HepG2 (cell line): ENCODE data around the gene CGB8. TPM values are rescaled to one million over a fixed set of nuclear protein-coding genes. Genes with fewer than 3 reads are reported as not detected.

ENCODE experiments used
- ARID2 ChIP-seq: sonication (generic); formaldehyde crosslinking; IDR thresholded peaks from 2 replicates; pipeline ENCODE4 v1.8.1; 2022; ENCODE audit warnings: mild to moderate bottlenecking, missing genetic modification reagents, borderline replicate concordance
- ATF4 ChIP-seq, 2 experiments: fragments of 450-650 bp in 1 of 2; sonication (generic) in 1 of 2; formaldehyde crosslinking; IDR thresholded peaks; 2 replicates each; pipeline versions ENCODE4 v1.5.0 to v1.8.0; 2020 to 2022; ENCODE audit warnings: mild to moderate bottlenecking in 1 of 2, missing genetic modification reagents in 1 of 2
- HNRNPUL1 ChIP-seq: fragments of 200-400 bp; formaldehyde crosslinking; IDR thresholded peaks from 2 replicates; pipeline ENCODE4 v1.6.1; 2017; ENCODE audit warnings: low read depth, mild to moderate bottlenecking, low read length, moderate library complexity
- HOXA7 ChIP-seq: sonication (generic); formaldehyde crosslinking; IDR thresholded peaks from 2 replicates; pipeline ENCODE4 v1.8.1; 2022; ENCODE audit warnings: mild to moderate bottlenecking, missing genetic modification reagents, moderate library complexity
- JUN ChIP-seq: sonication (generic); formaldehyde crosslinking; IDR thresholded peaks from 2 replicates; pipeline ENCODE4 v1.4.0; 2020; ENCODE audit warnings: mild to moderate bottlenecking, missing genetic modification reagents
- PBX3 ChIP-seq: sonication (generic); formaldehyde crosslinking; IDR thresholded peaks from 2 replicates; pipeline ENCODE4 v1.8.1; 2023; ENCODE audit warnings: missing genetic modification reagents, inconsistent platforms, borderline replicate concordance
- RAD51 ChIP-seq: fragments of 450-650 bp; IDR thresholded peaks from 2 replicates; pipeline ENCODE4 v1.6.1; 2016; ENCODE audit warnings: borderline replicate concordance
- REPIN1 ChIP-seq: sonication (generic); formaldehyde crosslinking; IDR thresholded peaks from 2 replicates; pipeline ENCODE4 v1.8.0; 2022; ENCODE audit warnings: missing genetic modification reagents, low read depth, mild to moderate bottlenecking, borderline replicate concordance
- TEAD3 ChIP-seq: optimal IDR thresholded peaks from 2 replicates; pipeline ENCODE3; 2016; ENCODE audit warnings: borderline replicate concordance
- XRCC5 ChIP-seq: fragments of 200-400 bp; formaldehyde crosslinking; optimal IDR thresholded peaks from 2 replicates; pipeline ENCODE3; 2017; ENCODE audit warnings: mild to moderate bottlenecking, low read length
- ZBTB40 ChIP-seq, 2 experiments: fragments of 450-650 bp in 1 of 2; sonication (generic) in 1 of 2; formaldehyde crosslinking in 1 of 2; IDR thresholded peaks; 2 replicates each; pipeline versions ENCODE4 v1.6.1 to v1.8.0; 2016 to 2022; ENCODE audit warnings: antibody characterized with exemption in 1 of 2, mild to moderate bottlenecking in 1 of 2, missing genetic modification reagents in 1 of 2
- ZFP91 ChIP-seq: sonication (generic); formaldehyde crosslinking; IDR thresholded peaks from 2 replicates; pipeline ENCODE4 v1.9.0; 2022; ENCODE audit warnings: missing genetic modification reagents, mild to moderate bottlenecking, borderline replicate concordance
- ZMAT3 ChIP-seq: sonication (generic); formaldehyde crosslinking; conservative IDR thresholded peaks from 2 replicates; pipeline ENCODE4 v1.7.0; 2021; ENCODE audit warnings: missing genetic modification reagents
- ZNF124 ChIP-seq: sonication (generic); formaldehyde crosslinking; IDR thresholded peaks from 2 replicates; pipeline ENCODE4 v1.4.0; 2020; ENCODE audit warnings: missing genetic modification reagents
- ZNF567 ChIP-seq: sonication (generic); formaldehyde crosslinking; IDR thresholded peaks from 2 replicates; pipeline ENCODE4 v1.8.1; 2023; ENCODE audit warnings: mild to moderate bottlenecking, missing genetic modification reagents, borderline replicate concordance
- ZNF781 ChIP-seq: sonication (generic); formaldehyde crosslinking; IDR thresholded peaks from 2 replicates; pipeline ENCODE4 v1.5.1; 2020; ENCODE audit warnings: borderline replicate concordance, mild to moderate bottlenecking, missing genetic modification reagents; ENCODE audit errors: not compliant biosample characterization
- polyA plus RNA-seq, 8 experiments: library from polyadenylated mRNA; depleted of rRNA in 3 of 8; stranded (reverse) in 7 of 8; unstranded in 1 of 8; fragments of >200 nt; fragmentation: Illumina TruSeq in 4 of 8; extraction: Trizol in 4 of 8; gene quantifications; 2 replicates each; pipeline versions ENCODE4 v1.2.1 to v1.2.3, GENCODE V29; 2011 to 2016; ENCODE audit warnings: low read depth in 4 of 8, missing spikeins in 1 of 8, mixed read lengths in 1 of 8; ENCODE audit not compliant: insufficient read depth in 1 of 8
- total RNA-seq, 5 experiments: library from RNA; depleted of rRNA; stranded (reverse); fragments of >200 nt; fragmentation: Illumina TruSeq; extraction: Trizol; gene quantifications; 2 replicates each; pipeline ENCODE4 v1.2.3, GENCODE V29; 2016; ENCODE audit warnings: low read depth in 1 of 5

CGB8 gene
- total and polyA plus RNA-seq, 2 of the 13 experiments (the other 11 are each of a cell fraction or from before 2014, with no cell fraction given) = not detected

GRCh38 chr19:49017666-49018351 lies 31.1 kb downstream of the CGB8 start (continued):
- TF ChIP-seq ZBTB40 (IDR thresholded peaks at IDR 0.05) = no peak
- TF ChIP-seq ZBTB40 (CRISPR knock-in tag; IDR thresholded peaks at IDR 0.05) = no peak
- no peak for TF ChIP-seq HNRNPUL1
- no peak for TF ChIP-seq HOXA7 (CRISPR knock-in tag)
- TF ChIP-seq ZNF567 (CRISPR knock-in tag) = no peak
- no peak for TF ChIP-seq ZNF781 (CRISPR knock-in tag)
- TF ChIP-seq JUN (CRISPR knock-in tag) = no peak
- TF ChIP-seq REPIN1 (CRISPR knock-in tag) = no peak
- TF ChIP-seq ARID2 = no peak
- TF ChIP-seq XRCC5 = peak; percentile 69
- 0 out of 2 replicates have a peak, but pooled peaks have one; percentile 24 for TF ChIP-seq ZFP91 (CRISPR knock-in tag)
- TF ChIP-seq TEAD3 (CRISPR knock-in tag) = no peak
- no peak for TF ChIP-seq PBX3 (CRISPR knock-in tag)
- no peak for TF ChIP-seq ZMAT3 (CRISPR knock-in tag)
- no peak for TF ChIP-seq ATF4 (CRISPR knock-in tag; IDR thresholded peaks at IDR 0.05)
- no peak for TF ChIP-seq RAD51
- no peak for TF ChIP-seq ZNF124
